Activated effector memory CD4-positive, alpha-beta T cell treated with Interleukin-2 at 50 U/mL for 16 hours (primary cell): ENCODE measurements around the gene MPRIP.
"Not testable (repeated sequence)": the region's sequence is repeated elsewhere in the genome, so short reads cannot be mapped to it uniquely, and the experiment has no call there.

Experiments
- DNase-seq: peaks from one replicate; pipeline ENCODE4 v3.0.0-alpha.2; 2020

Gene MPRIP

DNA sequence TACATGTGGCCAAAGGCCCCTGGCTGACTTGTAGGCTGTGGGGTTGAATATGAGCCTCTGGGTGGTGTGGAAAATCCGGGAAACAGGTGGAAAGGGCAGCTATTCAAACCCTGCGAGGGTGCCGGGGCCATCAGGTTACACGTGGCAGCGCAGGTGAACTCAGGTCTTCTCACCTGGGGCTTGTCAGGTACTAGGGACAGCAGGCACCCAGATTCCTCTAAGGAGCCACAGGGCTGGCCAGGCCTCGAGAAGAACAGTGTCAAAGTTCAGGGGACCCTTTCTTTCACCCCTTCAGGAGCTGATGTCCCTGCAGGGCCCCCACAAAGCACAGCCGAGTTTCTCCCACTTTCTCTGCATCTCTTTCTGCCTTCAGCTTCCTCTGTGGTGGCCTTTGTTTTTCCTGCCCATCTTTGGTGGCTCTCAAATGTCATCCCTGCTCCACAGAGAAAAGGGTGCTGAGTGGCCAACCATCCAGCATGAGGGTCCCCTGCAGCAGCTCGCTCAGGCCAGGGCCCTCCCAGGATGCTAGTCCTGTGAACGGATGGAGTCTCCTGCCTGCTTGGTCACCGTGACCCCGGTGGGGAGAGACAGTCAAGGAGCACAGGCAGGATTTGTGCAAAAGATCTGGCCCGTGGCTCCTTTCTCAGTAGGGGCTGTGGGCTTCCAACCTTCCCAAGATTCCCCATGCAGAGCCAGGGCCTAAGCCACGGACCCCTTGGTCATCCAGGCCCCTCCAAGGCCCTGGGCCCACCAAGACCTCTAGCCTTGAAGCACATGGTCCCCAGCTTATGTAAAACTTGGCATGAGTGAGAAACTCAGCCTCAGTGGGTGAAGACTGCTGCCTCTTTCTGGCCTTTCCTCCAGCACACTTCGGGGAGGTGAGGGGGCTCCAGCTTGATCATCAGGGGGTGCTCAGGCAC, 28.2 kb upstream of the MPRIP start:
- DNase-seq, result not testable (repeated sequence)

DNA sequence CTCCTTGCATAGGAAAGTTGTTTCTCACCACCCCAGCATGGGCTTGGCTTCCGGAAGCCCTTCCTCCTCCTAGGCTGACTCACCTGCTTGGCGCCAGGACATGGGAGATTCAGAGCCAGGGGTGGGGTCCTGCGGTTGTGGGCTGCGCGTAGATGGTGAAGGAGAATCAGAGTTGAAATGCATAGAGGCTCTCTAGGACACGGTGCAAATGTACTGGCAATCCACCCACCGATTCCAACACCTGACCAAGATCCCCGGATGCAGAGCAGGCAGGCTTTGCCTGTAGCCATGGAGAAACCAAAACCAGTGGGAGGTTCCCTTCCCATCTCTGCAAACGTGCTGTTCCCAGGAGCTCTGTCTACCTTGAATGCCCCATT, 27.5 kb upstream of the MPRIP start:
- not testable (repeated sequence) for DNase-seq

DNA sequence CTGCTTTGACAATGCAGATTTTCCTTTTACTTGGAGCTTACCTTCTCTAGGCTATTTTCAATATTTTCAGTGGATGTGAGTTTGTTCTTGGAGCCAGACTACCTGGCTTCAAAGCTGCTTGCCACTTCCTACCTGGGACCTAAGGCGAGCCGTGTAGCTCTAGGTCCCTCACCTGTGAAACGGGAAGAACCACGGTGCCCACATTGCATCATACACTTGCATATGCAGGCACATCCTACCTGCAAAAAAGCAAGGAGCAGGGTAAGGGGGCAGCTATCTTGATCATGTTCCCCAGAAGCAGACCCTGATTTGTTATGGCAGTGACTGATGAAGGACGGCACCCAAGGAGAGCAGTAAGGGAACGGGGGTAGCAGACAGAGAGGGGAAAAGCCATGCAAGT, 27.0 kb upstream of the MPRIP start:
- DNase-seq, result no peak

DNA sequence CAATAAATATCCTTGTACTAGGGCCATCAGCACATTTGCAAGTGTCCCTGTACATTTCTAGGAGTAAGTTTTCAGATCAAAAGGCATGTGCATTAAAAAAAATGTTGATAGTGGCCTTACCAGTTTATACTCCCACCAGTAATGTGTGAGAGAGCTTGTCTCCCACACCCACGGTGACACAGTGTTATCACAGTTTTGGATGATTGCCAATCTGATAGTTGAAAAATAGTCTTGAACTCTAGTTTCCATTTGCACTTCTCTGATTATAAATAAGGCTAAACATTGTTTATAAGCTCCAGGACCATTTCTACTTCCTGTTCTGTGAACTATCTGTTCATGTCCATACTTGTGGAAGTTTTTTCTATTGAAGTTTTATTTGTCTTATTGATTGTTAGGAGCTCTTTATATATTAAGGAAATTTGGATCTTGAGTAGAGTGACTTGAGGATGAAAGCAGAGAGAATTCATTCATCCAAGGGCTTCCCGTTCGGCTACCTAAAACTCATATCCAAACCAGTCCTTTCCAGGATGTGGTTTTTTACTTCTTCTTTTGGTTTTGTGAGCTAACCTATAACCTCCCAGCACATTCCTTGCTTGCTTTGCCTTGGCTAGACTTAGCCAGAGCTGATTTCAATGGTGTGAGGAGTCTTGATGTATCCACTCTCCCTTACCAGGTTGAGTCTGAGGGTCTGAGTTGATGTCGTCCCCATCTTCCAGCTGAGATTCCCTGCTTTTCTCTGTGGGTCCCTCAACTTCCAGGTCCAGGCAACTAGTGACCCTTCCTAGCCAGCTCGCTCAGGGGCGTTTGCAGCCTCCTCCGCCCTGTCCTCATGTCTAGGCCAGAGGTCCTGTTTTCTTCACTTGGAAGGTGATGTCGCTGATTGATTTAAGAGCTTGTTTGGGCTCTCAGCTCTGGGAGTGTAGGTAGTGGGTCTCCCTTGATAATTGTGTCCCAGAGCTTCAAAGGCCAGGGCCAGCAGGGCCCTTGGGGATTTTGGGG, 25.8 kb upstream of the MPRIP start:
- DNase-seq, result not testable (repeated sequence)

DNA sequence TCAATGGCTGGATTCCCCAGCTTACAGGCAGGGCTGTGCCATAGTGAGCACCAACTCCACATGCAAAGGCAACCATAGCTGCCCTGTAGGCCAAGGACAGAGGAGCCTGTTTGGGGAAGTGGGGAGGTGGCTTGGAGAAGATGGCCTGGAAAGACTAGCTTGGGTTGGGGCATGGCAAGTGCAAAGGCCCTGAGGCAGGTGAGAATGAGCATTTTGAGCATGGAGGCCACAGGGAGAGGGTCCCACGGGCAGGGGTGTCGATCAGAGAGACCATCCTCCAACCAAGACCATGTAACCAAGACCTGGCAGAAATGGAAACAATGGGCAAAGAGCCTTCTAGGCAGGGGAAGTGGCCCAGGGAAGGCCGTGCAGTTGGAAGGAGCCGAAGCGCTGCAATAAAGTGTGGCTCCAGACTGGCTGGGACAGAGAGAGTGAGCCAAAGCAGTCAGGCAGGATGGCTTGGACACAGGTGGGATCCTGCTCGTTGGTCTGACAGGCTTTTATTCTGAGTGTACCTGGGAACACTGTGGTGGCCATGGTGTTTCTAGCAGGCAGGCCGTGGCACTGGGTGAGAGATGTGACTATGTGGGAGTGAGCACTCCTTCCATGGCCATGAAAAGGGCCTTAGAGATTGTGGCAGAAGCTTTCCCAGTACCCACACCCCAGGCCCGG, 24.8 kb upstream of the MPRIP start:
- DNase-seq, result no peak

DNA sequence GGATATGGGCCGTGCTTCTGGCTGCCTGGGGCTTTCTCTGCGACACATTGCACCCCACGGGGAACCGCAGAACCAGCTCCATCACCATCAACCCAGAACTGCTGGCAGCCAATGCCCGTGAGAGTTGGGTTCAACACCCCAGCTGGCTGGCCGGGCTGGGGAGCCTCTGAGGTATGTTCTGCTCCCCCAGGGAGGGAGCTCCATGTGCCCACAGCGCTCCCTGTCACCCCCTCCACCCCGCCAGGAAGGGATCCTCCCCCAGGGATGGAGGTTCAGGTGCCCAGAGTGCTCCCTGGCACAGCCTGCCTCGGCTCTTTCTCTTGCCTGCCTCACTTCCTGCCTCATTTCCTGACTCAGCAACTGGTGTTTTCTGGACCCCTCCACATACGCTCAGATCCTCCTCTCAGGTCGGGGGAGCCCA, 24.2 kb upstream of the MPRIP start:
- DNase-seq, result no peak

DNA sequence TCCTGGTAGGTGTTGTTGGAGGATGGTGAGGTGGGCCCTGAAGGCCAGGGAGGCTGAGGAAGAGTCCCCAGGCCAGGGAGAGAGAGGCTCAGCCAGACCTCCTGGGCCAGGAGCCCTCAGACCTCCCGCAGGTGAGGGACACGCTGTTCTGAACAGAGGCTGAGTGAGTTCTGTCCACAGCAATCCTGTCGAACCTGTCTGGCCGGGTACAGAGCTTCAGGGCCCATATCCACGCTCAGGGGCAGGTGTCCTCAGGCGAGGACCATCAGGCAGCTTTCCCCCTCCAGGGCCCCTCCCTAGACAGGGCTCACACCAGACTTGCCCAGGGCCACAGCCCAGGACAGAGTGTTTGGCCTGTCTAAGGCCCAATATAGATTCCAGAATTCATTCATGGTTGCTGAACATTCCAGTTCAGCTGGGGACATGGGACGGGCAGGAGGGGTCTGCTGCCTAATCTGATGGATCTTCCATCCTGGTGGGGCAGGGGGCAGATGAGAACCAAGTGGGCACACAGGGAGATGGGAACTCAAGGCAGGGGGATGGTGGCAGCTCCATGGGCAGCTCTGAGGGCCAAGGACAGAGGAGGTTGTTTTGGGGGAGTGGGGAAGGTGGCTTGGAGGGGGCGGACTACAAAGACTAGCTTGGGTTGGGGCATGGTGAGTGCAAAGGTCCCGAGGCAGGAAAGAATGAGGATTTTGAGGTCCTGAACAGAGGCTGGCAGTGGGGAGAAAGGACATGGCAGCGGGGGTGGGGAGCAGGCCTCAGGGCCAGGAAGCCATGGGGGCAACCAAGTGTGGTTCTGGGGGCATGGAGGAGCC, 23.4 kb upstream of the MPRIP start:
- DNase-seq, result no peak

DNA sequence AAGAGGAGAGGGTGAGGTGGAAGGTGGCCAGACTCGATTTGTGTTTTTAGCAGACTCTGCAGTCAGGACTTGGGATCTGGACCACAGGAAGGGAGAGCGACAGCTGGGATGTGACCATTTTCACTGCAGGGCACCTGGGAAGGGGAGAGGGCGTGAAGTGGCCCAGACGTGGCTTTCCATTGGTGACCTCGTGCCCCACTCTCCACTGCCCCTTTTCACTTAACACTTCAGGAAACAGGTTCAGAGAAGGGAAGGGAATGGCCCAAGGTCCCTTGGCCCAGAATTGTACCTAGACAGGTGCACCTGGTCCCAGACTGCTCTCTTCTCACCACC, 22.9 kb upstream of the MPRIP start:
- DNase-seq, result no peak

DNA sequence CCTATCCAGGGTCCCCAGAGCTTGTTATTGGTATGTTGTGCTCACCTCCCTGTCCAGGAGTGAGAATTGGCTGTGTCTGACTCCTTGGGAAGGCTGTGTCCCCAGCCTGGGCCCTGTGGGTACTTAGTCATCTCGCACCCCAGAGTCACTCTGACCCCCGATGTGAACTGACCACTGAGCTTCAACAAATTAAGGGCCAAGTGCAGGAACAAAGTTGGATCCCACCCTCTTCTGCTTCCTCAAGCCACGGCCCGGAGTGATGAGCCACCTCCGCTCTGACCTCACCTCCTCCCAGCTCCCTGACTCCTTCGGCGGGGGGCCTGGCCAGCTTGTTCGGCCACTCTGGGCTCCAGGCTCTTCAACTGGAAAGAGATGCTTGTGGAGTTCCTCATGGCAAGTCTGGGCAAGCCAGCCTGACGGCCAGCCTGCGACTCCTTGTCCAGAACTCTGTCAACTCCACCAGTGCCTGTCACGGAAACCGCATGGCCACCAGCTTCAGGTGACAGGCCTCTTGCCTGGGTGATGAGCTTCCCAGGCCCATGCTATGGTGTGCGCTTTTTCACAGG, 22.3 kb upstream of the MPRIP start:
- DNase-seq, result no peak

DNA sequence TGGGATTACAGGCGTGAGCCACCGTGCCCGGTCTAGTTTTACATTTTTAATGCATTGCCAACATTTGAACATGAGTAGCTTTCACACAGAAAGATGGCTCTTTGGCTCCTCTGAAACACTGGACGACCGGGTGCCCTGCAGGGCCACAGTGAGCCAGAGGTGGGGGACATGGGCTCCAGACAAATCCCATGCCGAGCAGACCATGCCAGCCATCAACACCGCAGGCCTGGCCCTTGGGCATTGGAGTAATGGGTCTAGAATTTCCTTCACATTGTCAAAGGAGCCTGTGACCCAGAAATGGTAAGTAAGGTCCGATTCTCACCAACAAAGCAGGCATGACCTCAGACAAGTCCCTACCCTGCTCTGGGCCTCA, 21.4 kb upstream of the MPRIP start:
- DNase-seq, result no peak

DNA sequence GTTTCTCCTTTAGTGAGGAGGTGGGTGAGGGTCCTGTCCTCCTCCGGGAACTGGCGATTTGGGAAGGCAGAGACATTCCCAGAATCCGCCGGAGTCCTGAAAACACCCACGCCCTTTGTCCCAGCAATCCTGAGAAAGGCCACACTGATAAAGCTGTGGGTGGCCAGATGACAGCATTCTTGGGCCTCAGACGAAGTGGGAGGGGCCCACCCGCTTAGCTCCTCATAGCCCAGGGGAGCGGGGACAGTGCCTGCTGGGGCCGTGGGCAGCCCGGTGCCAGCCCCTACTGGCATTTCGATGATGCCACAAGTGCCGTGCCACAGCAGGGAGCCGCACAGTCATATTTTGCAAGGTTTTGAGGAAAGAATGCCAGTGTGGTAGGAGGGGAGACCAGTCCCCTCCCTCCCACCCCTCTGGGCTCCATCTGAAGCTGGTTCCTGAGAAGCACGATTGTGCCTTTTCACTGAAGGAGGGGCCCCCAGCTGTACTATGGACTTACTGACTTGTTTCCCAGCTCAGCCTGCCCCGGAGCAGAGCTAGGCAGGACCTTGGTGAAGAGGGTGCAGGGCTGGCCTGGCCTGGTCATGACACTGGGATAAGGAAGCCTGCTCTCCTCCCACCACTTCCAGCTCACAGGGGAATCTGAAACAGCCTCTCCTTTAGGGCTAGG, 20.9 kb upstream of the MPRIP start:
- DNase-seq, result no peak

DNA sequence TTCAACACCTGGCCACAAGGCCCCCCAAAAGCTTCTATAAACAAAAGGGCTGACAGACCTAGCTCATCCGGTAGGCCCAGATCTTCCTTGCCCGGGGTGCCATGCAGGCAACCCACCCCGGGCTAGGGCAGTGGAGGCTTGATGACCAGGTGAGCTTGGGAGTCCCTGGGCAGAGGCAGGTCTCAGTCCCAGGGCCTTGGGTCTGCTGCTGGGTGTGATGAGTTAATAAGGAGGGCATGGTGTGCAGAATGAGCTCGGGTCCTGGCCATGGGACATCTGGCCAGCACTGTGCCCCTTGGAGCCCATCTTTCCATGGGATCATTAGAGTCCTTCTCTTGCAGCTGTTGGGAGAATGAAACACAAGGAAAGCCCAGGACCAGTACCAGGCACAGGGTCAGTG, 20.2 kb upstream of the MPRIP start:
- no peak for DNase-seq

DNA sequence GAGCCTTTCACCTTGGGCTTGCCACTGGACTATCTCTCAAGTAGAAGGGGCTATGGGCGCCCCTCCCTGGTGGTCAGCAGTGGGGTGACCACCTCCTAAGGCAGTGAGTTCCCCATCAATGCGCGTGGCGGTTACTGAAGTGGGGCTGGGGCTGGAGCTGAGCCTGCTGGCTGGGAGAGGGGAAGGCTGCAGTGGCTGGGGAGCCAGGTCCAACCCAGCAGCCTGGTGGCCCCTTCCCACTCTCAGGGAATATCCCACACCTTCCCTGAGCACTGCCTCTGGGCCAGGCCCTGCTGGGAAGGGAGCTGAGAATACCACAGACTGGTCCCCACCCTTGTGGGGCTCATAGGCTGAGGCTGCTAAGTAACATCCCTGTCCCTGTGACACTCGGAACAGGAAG, 19.8 kb upstream of the MPRIP start:
- no peak for DNase-seq

DNA sequence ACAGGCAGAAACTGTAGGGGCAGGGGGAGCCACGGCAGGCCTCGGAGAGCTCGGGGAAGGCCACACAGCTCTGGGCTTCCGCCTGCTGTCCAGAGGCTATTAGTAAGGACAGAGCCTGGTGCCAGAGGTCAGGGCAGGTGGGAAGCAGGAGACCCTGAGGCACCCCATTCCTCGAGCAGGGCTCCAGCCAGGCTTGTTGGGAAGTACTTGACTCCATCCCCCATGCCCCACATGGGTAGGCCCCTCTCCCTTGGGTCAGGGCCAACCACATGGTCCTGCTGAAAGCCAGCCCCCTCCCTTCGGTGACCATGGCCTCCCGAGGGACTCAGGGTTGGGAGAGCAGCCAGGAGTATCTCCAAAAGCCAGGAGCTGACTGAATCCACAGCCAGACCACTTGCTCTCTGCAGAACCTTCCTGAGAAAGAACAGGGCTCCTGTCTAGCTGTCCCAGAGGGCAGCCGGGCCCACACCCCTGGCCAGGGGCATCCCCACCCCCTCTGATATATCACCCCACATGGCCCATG, 17.4 kb upstream of the MPRIP start:
- DNase-seq, result no peak

DNA sequence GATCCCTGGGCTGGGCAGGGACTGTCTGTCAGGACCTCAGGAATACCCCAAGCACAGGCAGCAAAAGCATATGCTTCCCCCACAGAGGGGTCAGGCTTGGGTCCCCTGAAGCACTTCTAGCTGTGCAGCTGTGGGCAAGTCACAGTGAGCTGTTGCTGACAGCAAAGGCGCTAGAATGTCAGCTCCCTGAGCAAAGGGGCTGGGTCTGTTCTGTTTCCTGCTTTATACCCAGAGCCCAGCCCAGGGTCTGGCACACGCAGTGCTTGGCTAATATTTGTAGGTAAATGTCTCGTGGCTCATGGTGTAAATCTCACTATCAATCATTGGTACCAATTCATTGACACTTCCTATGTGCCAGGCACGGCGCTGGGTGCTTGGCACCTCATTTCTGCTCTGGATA, 16.6 kb upstream of the MPRIP start:
- DNase-seq, result no peak

DNA sequence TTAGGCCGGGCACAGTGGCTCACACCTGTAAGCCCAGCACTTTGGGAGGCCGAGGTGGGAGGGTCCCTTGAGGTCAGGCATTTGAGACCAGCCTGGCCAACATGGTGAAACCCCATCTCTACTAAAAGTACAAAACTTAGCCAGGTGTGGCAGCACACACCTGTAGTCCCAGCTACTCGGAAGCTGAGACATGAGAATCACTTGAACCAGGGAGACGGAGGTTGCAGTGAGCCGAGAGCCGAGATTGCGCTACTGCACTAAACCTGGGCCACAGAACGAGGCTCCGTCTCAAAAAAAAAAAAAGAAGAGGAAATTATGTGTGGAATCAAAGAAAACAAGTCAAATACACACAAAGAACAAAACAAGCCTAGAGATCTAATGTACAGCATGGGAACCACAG, 16.1 kb upstream of the MPRIP start:
- no peak for DNase-seq

DNA sequence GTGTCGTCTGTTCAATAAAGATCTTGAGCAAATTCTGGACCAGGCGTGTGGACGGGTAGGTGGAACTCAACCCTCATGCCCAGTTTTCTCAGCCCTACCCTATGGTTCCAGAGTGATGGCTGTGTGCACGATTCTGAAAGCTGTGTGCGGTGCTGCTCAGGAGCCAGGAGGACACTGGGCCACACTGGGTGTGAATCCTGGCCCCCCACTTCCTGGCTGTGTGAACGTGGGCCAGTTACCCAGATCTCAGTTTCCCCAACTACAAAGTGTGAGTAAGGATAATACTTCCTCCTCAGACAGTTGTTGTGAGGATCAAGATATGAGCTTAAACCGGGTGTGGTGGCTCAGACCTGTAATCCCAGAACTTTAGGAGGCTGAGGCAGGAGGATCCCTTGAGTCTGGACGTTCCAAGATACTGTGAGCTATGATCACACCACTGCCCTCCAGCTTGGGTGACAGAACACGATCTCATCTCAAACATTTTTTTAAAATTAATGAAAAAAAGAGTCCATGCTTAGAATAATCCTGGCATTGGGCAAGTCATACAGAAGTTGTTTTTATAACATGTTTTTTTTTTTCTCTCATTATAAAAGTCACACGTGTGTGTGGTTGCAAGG, 14.7 kb upstream of the MPRIP start:
- no peak for DNase-seq

DNA sequence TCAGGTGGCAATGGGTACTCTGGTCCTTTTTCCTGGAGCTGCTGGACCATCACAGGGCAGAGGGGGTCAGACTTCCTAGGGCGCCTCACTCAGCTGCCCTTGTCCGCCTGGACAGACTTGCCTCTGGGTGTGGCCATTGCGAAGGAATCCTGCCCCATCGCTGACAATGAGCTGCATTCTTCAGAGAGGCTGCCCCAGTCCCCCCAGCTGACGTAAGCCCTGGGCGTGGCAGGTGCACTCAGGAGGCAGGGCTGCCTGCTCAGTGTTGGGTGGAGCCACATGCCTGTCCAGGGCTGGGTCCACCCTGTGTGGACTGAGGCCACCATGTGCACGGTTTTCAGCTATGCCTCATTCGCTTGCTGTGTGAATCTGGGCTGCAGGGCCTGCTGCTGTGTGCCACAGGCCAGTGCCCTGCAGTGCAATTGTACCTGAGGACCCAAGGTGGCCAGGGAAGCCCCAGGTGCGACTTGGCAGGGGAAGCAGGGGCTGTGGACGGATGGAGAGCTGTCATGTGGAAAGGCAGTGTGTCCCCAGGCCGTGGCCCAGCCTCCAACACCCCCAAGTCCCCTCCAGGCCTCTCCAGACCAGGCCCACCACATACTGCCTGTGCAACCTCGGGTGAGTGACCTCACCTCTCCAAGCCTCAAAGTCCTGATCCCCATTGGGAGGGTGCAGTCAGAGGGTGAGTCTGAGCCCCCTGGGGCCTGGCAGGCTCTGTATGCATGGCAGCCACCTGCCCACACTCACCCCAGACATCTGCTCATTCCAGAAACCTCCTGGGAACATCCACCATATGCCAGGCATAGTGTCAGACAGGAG, 14.0 kb upstream of the MPRIP start:
- DNase-seq, result no peak

DNA sequence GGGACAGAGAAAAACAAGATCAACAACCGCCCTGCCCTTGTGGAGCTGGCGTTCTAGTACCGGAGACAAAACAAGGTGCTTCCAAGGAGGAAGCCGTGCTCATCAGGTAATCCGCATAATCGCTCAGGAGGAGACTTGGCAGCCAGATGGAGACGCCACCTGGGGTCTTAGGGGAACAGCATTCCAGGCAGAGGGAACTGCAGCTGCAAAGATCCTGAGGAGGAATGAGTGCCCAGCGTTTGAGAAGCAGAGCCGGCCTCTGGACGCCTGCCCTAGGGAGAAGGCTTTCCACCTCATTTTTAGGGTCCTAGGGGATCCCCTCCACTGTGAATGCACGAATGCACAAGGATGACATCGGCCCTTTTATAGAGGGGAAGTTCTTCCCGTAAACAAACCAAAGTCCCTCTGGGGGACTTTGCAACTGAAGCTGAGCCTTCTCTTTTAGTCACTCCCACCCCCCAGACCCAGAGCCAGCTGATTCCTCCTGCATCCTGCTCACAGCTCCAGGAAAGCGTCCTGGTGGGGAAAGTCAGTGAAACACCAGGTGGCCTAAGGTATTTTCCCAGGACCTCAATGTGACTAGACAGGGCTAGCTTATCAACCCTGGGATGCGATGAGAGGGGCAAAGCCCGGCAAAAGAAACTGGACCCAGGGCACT, 13.2 kb upstream of the MPRIP start:
- DNase-seq, result no peak
